ENCODE data around the gene ARHGAP32. TPM values are rescaled to one million over a fixed set of nuclear protein-coding genes. Genes with fewer than 3 reads are reported as not detected.

Gene ARHGAP32
- total RNA-seq, 1 donor from 2014 or later = 21.4 TPM

- H3K27ac ChIP-seq = no peak overlapping the region
- H3K9me3 ChIP-seq (ENCODE audit: low read depth) = no peaks in the 10 kb centered on the region
- Mint-ChIP-seq H3K4me3 (no peak overlapping the region), H3K9me3 (no peaks in the 10 kb centered on the region), H3K36me3 (no peaks in the 10 kb centered on the region), H3K27me3 (ENCODE audit: insufficient read depth, low read depth) (peaks cover 13% of the 10 kb centered on the region), H3K27ac (peak overlapping the region; percentile 85), H3K4me1 (peaks cover 44% of the 10 kb centered on the region)
- no peak for DNase-seq (ENCODE audit: low spot score)
- H3K4me3 ChIP-seq = no peak overlapping the region
- H4K20me1 ChIP-seq (ENCODE audit: low read depth) = no peaks in the 10 kb centered on the region
- no peaks in the 10 kb centered on the region for H3K27me3 ChIP-seq
- H3K4me2 ChIP-seq = no peak overlapping the region
- H3K36me3 ChIP-seq = no peaks in the 10 kb centered on the region
- no peaks in the 10 kb centered on the region for H3F3A ChIP-seq (ENCODE audit: low read depth)
- peaks cover 15% of the 10 kb centered on the region for H3K4me1 ChIP-seq
- no peak overlapping the region for H2AFZ ChIP-seq (replicated peaks)
- no peak overlapping the region for H3K9ac ChIP-seq
- H3K79me2 ChIP-seq (ENCODE audit: low read depth) = no peaks in the 10 kb centered on the region
- TF ChIP-seq EZH2phosphoT487 (IDR thresholded peaks at IDR 0.05) = no peak
- TF ChIP-seq, protein P1, sequence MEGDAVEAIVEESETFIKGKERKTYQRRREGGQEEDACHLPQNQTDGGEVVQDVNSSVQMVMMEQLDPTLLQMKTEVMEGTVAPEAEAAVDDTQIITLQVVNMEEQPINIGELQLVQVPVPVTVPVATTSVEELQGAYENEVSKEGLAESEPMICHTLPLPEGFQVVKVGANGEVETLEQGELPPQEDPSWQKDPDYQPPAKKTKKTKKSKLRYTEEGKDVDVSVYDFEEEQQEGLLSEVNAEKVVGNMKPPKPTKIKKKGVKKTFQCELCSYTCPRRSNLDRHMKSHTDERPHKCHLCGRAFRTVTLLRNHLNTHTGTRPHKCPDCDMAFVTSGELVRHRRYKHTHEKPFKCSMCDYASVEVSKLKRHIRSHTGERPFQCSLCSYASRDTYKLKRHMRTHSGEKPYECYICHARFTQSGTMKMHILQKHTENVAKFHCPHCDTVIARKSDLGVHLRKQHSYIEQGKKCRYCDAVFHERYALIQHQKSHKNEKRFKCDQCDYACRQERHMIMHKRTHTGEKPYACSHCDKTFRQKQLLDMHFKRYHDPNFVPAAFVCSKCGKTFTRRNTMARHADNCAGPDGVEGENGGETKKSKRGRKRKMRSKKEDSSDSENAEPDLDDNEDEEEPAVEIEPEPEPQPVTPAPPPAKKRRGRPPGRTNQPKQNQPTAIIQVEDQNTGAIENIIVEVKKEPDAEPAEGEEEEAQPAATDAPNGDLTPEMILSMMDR (IDR thresholded peaks at IDR 0.05) = no peak
- TF ChIP-seq EZH2 (IDR thresholded peaks at IDR 0.05) = no peak
Observed at GRCh38 chr11:128938156-128938885, 253.8 kb downstream of the ARHGAP32 start.

DNA sequence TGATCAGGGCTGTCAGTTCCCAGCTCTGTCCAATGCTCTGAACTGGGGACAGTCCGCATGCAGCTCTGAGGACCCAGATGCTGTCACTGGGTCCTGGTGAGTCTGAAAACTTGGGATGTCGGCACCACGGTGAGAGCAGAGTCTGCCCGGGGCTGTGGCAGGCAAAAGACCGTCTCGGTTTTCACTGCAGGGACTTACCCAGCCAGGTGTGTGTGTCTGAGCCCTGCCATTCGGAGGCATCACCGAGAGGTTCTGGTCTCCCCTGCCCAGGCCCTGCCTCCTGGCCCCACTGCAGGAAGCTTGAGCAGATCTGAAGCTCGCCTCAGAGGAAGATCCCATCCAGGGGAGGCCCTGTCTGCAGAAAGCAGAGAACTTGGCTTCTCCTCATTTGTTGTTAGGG, 254.6 kb downstream of the ARHGAP32 start:
- H3F3A ChIP-seq (ENCODE audit: low read depth) = no peaks in the 10 kb centered on the region
- H3K9ac ChIP-seq = no peak overlapping the region
- H3K9me3 ChIP-seq (ENCODE audit: low read depth) = no peaks in the 10 kb centered on the region
- H3K4me3 Mint-ChIP-seq = no peak overlapping the region
- peaks cover 15% of the 10 kb centered on the region for H3K4me1 ChIP-seq
- peak overlapping the region; percentile 44 for H2AFZ ChIP-seq (replicated peaks)
- H3K27me3 Mint-ChIP-seq (ENCODE audit: insufficient read depth, low read depth) = peaks cover 11% of the 10 kb centered on the region
- TF ChIP-seq, protein P1 (IDR thresholded peaks at IDR 0.05) = no peak
- H3K27ac ChIP-seq = no peak overlapping the region
- peak overlapping the region; percentile 19 for H3K4me2 ChIP-seq
- H3K4me1 Mint-ChIP-seq = peaks cover 41% of the 10 kb centered on the region
- H3K27me3 ChIP-seq = no peaks in the 10 kb centered on the region
- no peaks in the 10 kb centered on the region for H3K9me3 Mint-ChIP-seq
- no peaks in the 10 kb centered on the region for H3K36me3 Mint-ChIP-seq
- no peak for DNase-seq (ENCODE audit: low spot score)
- H3K27ac Mint-ChIP-seq = no peak overlapping the region
- H3K79me2 ChIP-seq (ENCODE audit: low read depth) = no peaks in the 10 kb centered on the region
- H3K36me3 ChIP-seq = no peaks in the 10 kb centered on the region
- H3K4me3 ChIP-seq = no peak overlapping the region
- no peaks in the 10 kb centered on the region for H4K20me1 ChIP-seq (ENCODE audit: low read depth)

GRCh38 chr11:128936606-128937251, 255.4 kb downstream of the ARHGAP32 start:
- peaks cover 12% of the 10 kb centered on the region for H3K27me3 Mint-ChIP-seq (ENCODE audit: insufficient read depth, low read depth)
- H3K36me3 Mint-ChIP-seq = no peaks in the 10 kb centered on the region
- H3K4me3 ChIP-seq = no peak overlapping the region
- no peaks in the 10 kb centered on the region for H3K27me3 ChIP-seq
- peak overlapping the region; percentile 92 for H3K27ac Mint-ChIP-seq
- peak overlapping the region; percentile 19 for H3K4me2 ChIP-seq
- TF ChIP-seq EZH2phosphoT487 (IDR thresholded peaks at IDR 0.05) (no peak), EZH2 (IDR thresholded peaks at IDR 0.05) (no peak)
- TF ChIP-seq, protein P1 (IDR thresholded peaks at IDR 0.05) = no peak
- H3K4me3 Mint-ChIP-seq = no peak overlapping the region
- H3K27ac ChIP-seq = no peak overlapping the region
- H3K36me3 ChIP-seq = no peaks in the 10 kb centered on the region
- peaks cover 15% of the 10 kb centered on the region for H3K4me1 ChIP-seq
- no peaks in the 10 kb centered on the region for H4K20me1 ChIP-seq (ENCODE audit: low read depth)
- peak overlapping the region; percentile 44 for H2AFZ ChIP-seq (replicated peaks)
- no peaks in the 10 kb centered on the region for H3F3A ChIP-seq (ENCODE audit: low read depth)
- no peak overlapping the region for H3K9ac ChIP-seq
- peaks cover 43% of the 10 kb centered on the region for H3K4me1 Mint-ChIP-seq
- no peaks in the 10 kb centered on the region for H3K79me2 ChIP-seq (ENCODE audit: low read depth)
- DNase-seq (ENCODE audit: low spot score) = peak; percentile 65
- no peaks in the 10 kb centered on the region for H3K9me3 ChIP-seq (ENCODE audit: low read depth)
- H3K9me3 Mint-ChIP-seq = no peaks in the 10 kb centered on the region
